ENCODE measurements around the gene GPC6.

DNA sequence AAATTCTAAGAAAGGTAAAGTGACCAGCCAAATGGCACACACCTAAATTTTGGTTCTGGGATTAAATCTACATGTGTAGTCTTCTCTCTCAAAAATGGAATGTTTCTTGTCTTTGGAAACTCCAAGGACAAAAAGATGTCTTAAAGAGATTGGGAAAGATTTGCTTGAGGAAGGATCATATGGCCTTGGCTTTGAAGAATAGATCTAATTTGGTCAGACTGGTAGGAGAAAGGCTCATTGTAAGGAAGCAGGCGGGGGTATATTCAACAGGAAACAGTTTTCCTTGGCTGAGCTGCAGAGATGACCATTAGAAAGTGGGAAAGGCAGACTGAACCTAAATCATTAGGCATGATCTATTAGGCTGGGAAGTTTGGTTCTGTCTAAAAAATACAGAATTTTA lies 887.6 kb downstream of the GPC6 start:
- TF ChIP-seq CTCF (IDR thresholded peaks at IDR 0.05) (no peak), POLR2A (IDR thresholded peaks at IDR 0.05) (no peak), POLR2AphosphoS5 (IDR thresholded peaks at IDR 0.05) (no peak)
